Endothelial cell of umbilical vein (primary cell): ENCODE results near the gene ALPL. TPM values are rescaled to one million over a fixed set of nuclear protein-coding genes. Genes with fewer than 3 reads are reported as not detected.

Experiments
- BruUV-seq: library from RNA; stranded (reverse); fragments of 400-500 nt; replicated peaks from 2 replicates; lab custom pipeline; 2021; lab: Mats Ljungman, UMichigan
- CTCF ChIA-PET: fragments of 300-600, 350-600 bp; sonication (Branson Sonifier 250); formaldehyde crosslinking; loops from one replicate; lab custom pipeline; 2021; ENCODE audit warnings: antibody characterized with exemption, inconsistent platforms; lab: Charles Lee
- POLR2A ChIA-PET: fragments of 300-600, 350-600 bp; sonication (Branson Sonifier 250); formaldehyde crosslinking; loops from one replicate; lab custom pipeline; 2021; ENCODE audit warnings: antibody characterized with exemption, inconsistent platforms; lab: Charles Lee
- DNase-seq: peaks from one replicate; pipeline ENCODE4 v3.0.0-alpha.2; 2011; ENCODE audit warnings: low read depth, low spot score
- FAIRE-seq: peaks from 2 replicates; lab custom pipeline; 2011; peaks lifted over from hg19 to GRCh38; lab: Jason Lieb, UNC
- H2AFZ ChIP-seq: 2 replicates; pipeline ENCODE4 v1.6.0; 2012; ENCODE audit warnings: low read depth, low read length, control low read depth, inconsistent platforms
- H3K27ac ChIP-seq: 2 replicates; pipeline ENCODE4 v1.5.1; 2011; ENCODE audit warnings: low read depth, mild to moderate bottlenecking, control low read depth, low read length, moderate library complexity; ENCODE audit not compliant: insufficient read depth
- H3K27me3 ChIP-seq, 2 experiments: 2 replicates each; pipeline versions ENCODE4 v1.6.0 to v1.6.1; 2011; ENCODE audit warnings: low read length in 2 of 2, mixed read lengths in 1 of 2; ENCODE audit not compliant: control insufficient read depth in 2 of 2, insufficient read depth in 2 of 2
- H3K36me3 ChIP-seq, 2 experiments: 2 replicates in 1 of 2; 3 replicates in 1 of 2; pipeline ENCODE4 v1.5.1; 2011; ENCODE audit warnings: low read length in 2 of 2, mild to moderate bottlenecking in 1 of 2, moderate library complexity in 1 of 2; ENCODE audit not compliant: control insufficient read depth in 2 of 2, insufficient read depth in 2 of 2; ENCODE audit errors: extremely low read depth in 1 of 2
- H3K4me1 ChIP-seq: 3 replicates; pipeline ENCODE4 v1.5.1; 2011; ENCODE audit warnings: mild to moderate bottlenecking, low read length; ENCODE audit not compliant: control insufficient read depth, insufficient read depth; ENCODE audit errors: extremely low read depth
- H3K4me2 ChIP-seq: 2 replicates; pipeline ENCODE4 v1.6.1; 2011; ENCODE audit warnings: low read length, control low read depth, mixed read lengths; ENCODE audit not compliant: insufficient read depth
- H3K4me3 ChIP-seq, 3 experiments: fragments of 200-600 bp in 1 of 3; sonication (generic), shearing (Covaris generic) in 1 of 3; replicated peaks in 1 of 3; 2 replicates each; pipeline ENCODE4 v1.5.1; 2011 to 2016; ENCODE audit warnings: control low read depth in 3 of 3, low read length in 3 of 3, mild to moderate bottlenecking in 2 of 3, inconsistent platforms in 1 of 3, low read depth in 1 of 3, moderate library complexity in 1 of 3; ENCODE audit not compliant: insufficient read depth in 1 of 3
- H3K79me2 ChIP-seq: 2 replicates; pipeline ENCODE4 v1.6.0; 2012; ENCODE audit warnings: low read length, inconsistent platforms; ENCODE audit not compliant: control insufficient read depth, insufficient read depth
- H3K9ac ChIP-seq: replicated peaks from 2 replicates; pipeline ENCODE3; 2011; ENCODE audit warnings: low read length, control low read depth; ENCODE audit not compliant: insufficient read depth; ENCODE audit errors: extremely low read depth
- H3K9me1 ChIP-seq: replicated peaks from 3 replicates; pipeline ENCODE4 v1.6.0; 2011; ENCODE audit warnings: mild to moderate bottlenecking, low read length; ENCODE audit not compliant: control insufficient read depth, insufficient read depth; ENCODE audit errors: extremely low read depth
- H3K9me3 ChIP-seq: replicated peaks from 2 replicates; pipeline ENCODE4 v1.5.1; 2012; ENCODE audit warnings: low read length, inconsistent platforms; ENCODE audit not compliant: control insufficient read depth, insufficient read depth
- H4K20me1 ChIP-seq: replicated peaks from 2 replicates; pipeline ENCODE3; 2011; ENCODE audit warnings: mild to moderate bottlenecking, low read length; ENCODE audit not compliant: control insufficient read depth, insufficient read depth; ENCODE audit errors: extremely low read depth
- EZH2 ChIP-seq: IDR thresholded peaks from 2 replicates; pipeline ENCODE4 v1.6.1; 2012; ENCODE audit warnings: borderline replicate concordance, low read depth, mild to moderate bottlenecking, moderate library complexity, low read length, inconsistent platforms; ENCODE audit not compliant: severe bottlenecking
- FOS ChIP-seq: IDR thresholded peaks from 2 replicates; pipeline ENCODE4 v1.6.1; 2011; ENCODE audit warnings: mild to moderate bottlenecking, low read length, moderate library complexity, borderline replicate concordance; ENCODE audit not compliant: insufficient read depth
- GATA2 ChIP-seq: IDR thresholded peaks from 2 replicates; pipeline ENCODE4 v1.7.0; 2011; ENCODE audit warnings: low read depth, mild to moderate bottlenecking, moderate library complexity, mixed read lengths, low read length; ENCODE audit not compliant: insufficient read length, insufficient read depth
- MYC ChIP-seq: IDR thresholded peaks from one replicate; pipeline ENCODE4 v1.6.1; 2011; ENCODE audit warnings: mild to moderate bottlenecking, low read depth, low read length
- POLR2AphosphoS5 ChIP-seq: IDR thresholded peaks from 2 replicates; pipeline ENCODE4 v1.6.1; 2012; ENCODE audit warnings: low read depth, mild to moderate bottlenecking, control low read depth, low read length, moderate library complexity; ENCODE audit not compliant: insufficient read depth
- dilution Hi-C: fragments of 300-500 bp; cut with MboI; formaldehyde crosslinking; loops from one replicate; pipeline ENCODE4 v1.15.0; 2019; ENCODE audit warnings: low sequenced_read_pairs; ENCODE audit not compliant: extremely low pct_ligation_motif_present
- intact Hi-C: fragments of 100-400 bp; cut with micrococcal nuclease; formaldehyde crosslinking; loops from one replicate; pipeline ENCODE4 v1.10.0; 2022
- polyA plus RNA-seq, 4 experiments: library from polyadenylated mRNA; depleted of rRNA in 3 of 4; stranded (reverse) in 3 of 4; unstranded in 1 of 4; fragments of >200 nt; gene quantifications; 2 replicates each; pipeline versions ENCODE4 v1.2.1 to v1.2.3, GENCODE V29; 2011 to 2012; ENCODE audit warnings: missing spikeins in 1 of 4
- total RNA-seq: library from RNA; stranded (reverse); gene quantifications from 2 replicates; pipeline ENCODE4 v1.2.3, GENCODE V29; 2021

ALPL gene
- total and polyA plus RNA-seq, 2 donors (not counting 3 experiments of a cell fraction or from before 2014, with no cell fraction given), result 0.38 to 0.92 TPM

DNA sequence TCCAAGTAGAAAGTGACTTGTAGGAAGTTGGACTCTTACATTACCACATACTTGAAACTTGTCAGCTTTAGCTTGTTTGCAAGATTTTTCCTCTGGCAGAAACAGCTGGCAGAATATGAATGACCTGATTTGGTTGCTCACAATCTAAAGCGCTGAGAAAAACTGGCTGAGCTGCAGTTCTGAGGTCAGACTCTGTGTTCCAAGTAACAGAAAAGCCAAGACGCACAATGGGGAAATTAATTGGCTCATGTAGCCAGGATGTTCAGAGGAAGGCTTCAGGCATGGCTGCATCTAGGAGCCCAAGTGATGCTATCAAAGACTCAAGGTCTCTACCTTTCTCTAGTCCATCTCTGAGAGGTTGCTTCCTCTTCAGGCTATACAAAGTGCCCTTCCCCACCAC, 27.0 kb downstream of the ALPL start:
- Histone ChIP-seq H2AFZ (no peak overlapping the region), H3K9ac (no peak overlapping the region), H3K9me1 (no peaks in the 10 kb centered on the region), H3K27me3 (peaks cover 24 to 34% of the 10 kb centered on the region in 2 experiments), H3K79me2 (no peaks in the 10 kb centered on the region), H4K20me1 (no peaks in the 10 kb centered on the region), H3K4me1 (no peaks in the 10 kb centered on the region), H3K27ac (no peak overlapping the region), H3K36me3 (no peaks in the 10 kb centered on the region), H3K4me3 (no peak overlapping the region), H3K4me2 (no peak overlapping the region), H3K9me3 (no peaks in the 10 kb centered on the region)
- no peak for FAIRE-seq
- intact Hi-C loops (no loop called here), dilution Hi-C loops (no loop called here)
- ChIA-PET CTCF (interaction anchor here (0.6 to 4.2 kb wide), 4 partner anchors 24 to 167 kb away, joined by 3 to 34 read pairs (median 6); partner anchors contain the start of gene ALPL), POLR2A (no interaction called here)
- no TSS peak for BruUV-seq
- no peak for DNase-seq
- no peak for TF ChIP-seq GATA2
- TF ChIP-seq POLR2AphosphoS5, result no peak
- no peak for TF ChIP-seq EZH2

DNA sequence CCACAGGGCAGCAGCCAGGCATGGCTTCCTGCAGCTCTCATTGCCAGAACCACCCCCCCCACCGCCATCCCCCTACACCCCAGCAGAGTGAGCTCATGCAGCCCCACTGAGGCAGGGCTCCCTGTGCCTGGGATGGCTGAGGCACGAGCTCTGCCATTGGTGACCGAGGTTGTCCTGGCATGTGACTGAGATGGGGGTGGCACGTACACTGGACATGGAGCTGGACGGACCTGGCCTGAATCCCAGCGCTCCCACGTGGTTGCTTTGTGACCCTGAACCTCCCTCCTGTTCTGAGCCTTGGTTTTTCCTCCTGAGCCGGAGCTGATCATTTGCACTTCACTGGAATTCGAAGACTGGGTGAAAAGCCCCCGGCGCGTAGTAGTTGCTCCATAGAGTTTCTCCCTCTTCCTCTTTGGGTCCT, 28.3 kb downstream of the ALPL start:
- no peaks in the 10 kb centered on the region for H3K36me3 ChIP-seq
- ChIA-PET CTCF (interaction anchor here (0.6 to 4.2 kb wide), 5 partner anchors 13 to 166 kb away, joined by 3 to 34 read pairs (median 5); partner anchors contain the start of gene ALPL), POLR2A (no interaction called here)
- no peaks in the 10 kb centered on the region for H3K9me1 ChIP-seq
- TF ChIP-seq MYC (no peak), FOS (no peak), EZH2 (no peak)
- no TSS peak for BruUV-seq
- no peaks in the 10 kb centered on the region for H4K20me1 ChIP-seq
- dilution Hi-C loops, result no loop called here
- H3K4me1 ChIP-seq, result no peaks in the 10 kb centered on the region
- H3K4me3 ChIP-seq, result no peak overlapping the region
- H3K9me3 ChIP-seq, result no peaks in the 10 kb centered on the region
- no peak for FAIRE-seq
- no peaks in the 10 kb centered on the region for H3K79me2 ChIP-seq
- H2AFZ ChIP-seq, result no peak overlapping the region
- intact Hi-C loops, result no loop called here
- no peak overlapping the region for H3K4me2 ChIP-seq
- H3K27me3 ChIP-seq, result peaks cover 23 to 33% of the 10 kb centered on the region in 2 experiments
- H3K27ac ChIP-seq, result no peak overlapping the region
- no peak overlapping the region for H3K9ac ChIP-seq
- DNase-seq, result no peak
